BJ (cell line): ENCODE results near the gene NUTM2E. TPM values are rescaled to one million over a fixed set of nuclear protein-coding genes. Genes with fewer than 3 reads are reported as not detected.
"Not testable (repeated sequence)": the region's sequence is repeated elsewhere in the genome, so short reads cannot be mapped to it uniquely, and the experiment has no call there.

Experiments
- CTCF ChIA-PET: fragments of 350-600 bp; formaldehyde crosslinking; extraction: SDS; loops from one replicate; lab custom pipeline; 2021; ENCODE audit warnings: antibody characterized with exemption, inconsistent platforms; lab: Yijun Ruan, JAX
- POLR2A ChIA-PET: fragments of 300-600 bp; sonication (Branson Sonifier 250); formaldehyde crosslinking; extraction: SDS; loops from one replicate; lab custom pipeline; 2021; ENCODE audit warnings: antibody characterized with exemption; lab: Charles Lee
- DNase-seq: peaks from one replicate; pipeline ENCODE4 v3.0.0-alpha.2; 2011; ENCODE audit warnings: low read depth
- H3K27me3 ChIP-seq: 2 replicates; pipeline ENCODE4 v1.6.0; 2011; ENCODE audit warnings: low read length; ENCODE audit not compliant: control insufficient read depth, insufficient read depth
- H3K36me3 ChIP-seq: 2 replicates; pipeline ENCODE4 v1.5.1; 2011; ENCODE audit warnings: low read length; ENCODE audit not compliant: control insufficient read depth, insufficient read depth
- H3K4me3 ChIP-seq: 2 replicates; pipeline ENCODE4 v1.5.1; 2011; ENCODE audit warnings: low read depth, mild to moderate bottlenecking, control low read depth, low read length
- CTCF ChIP-seq: IDR thresholded peaks from 2 replicates; pipeline ENCODE4 v1.5.1; 2011; ENCODE audit warnings: low read depth, mild to moderate bottlenecking, control low read depth, inconsistent platforms, low read length, moderate library complexity; ENCODE audit not compliant: insufficient read depth
- polyA minus RNA-seq: library from RNA; depleted of rRNA, polyadenylated mRNA; stranded (reverse); fragments of >200 nt; gene quantifications from 2 replicates; pipeline ENCODE4 v1.2.3, GENCODE V29; 2011; rRNA and poly(A)+ RNA removed
- polyA plus RNA-seq: library from polyadenylated mRNA; depleted of rRNA; stranded (reverse); fragments of >200 nt; gene quantifications from 2 replicates; pipeline ENCODE4 v1.2.3, GENCODE V29; 2011; rRNA removed

The NUTM2E gene, protein sequence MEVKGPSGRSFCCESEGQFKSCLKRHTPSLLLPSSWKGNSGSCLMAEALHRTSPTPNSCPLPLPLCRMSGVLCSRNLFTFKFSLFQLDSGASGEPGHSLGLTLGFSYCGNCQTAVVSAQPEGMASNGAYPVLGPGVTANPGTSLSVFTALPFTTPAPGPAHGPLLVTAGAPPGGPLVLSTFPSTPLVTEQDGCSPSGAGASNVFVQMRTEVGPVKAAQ (N-terminal part only)
- polyA plus RNA-seq = 0.13 and 0.22 TPM in 2 replicates
- polyA minus RNA-seq = not detected in 2 replicates

DNA sequence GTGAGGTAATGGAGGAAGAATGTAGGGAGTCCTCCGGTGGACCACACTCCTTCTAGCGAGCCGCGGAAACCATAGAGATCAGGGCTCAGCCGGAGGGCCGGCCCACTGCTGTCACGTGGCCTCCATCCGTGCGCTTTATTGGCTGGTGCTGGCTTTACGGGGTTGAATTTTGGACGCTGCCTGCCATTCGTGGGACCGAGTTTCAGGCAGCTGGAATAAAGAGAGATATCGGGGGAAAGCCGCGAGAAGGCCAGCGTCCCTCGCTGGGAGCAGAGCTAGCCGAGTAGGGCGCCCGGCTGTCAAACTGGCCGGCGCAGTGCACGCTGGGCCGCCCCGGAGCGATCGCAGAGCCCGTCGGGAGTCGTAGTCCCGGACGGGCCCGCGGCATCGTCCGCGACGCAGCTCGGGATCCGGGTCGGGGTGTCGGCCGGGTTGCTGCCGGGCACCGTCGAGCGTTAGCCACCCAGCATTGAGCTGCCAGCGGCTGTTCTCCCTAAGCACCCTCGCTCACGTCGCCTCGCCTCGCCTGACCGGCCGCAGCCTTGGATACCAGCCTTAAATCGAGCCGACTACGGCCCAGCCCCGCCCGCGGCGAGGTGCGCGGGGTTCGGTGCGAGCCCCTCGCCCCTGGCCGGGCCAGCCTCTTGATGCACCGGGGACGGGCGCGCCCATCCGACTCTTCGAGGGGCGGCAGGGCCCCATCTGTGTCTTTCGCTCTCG is at the start of gene NUTM2E:
TSS of gene NUTM2E (plus strand) at position 244 of the 720 bp plus-strand sequence. CDS start 15,002 bp downstream, outside the sequence.
- CTCF ChIA-PET, H3K27me3 ChIP-seq, POLR2A ChIA-PET, H3K36me3 ChIP-seq: not testable (repeated sequence)
- peak; percentile 26 for DNase-seq
- peak within 1 kb of the TSS; percentile 58 for H3K4me3 ChIP-seq

DNA sequence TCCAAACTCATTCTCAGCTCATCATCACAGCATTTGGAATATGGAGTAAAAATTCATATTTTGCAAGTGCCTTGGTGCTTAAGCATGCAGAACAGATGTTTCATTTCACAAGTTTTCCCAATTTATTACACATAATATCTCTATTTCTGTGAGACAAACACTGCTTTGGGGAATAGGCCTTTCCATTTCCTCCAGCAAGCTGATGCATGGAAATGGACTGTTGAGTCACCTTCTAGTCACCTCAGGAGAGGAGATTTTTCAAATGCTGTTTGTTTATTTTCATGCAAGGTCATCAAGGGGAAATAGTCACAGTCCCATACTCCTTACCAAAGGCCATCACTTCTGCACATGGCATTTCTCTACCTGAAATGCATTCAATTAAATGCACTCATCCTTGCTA is 48.5 kb upstream of the NUTM2E start:
- DNase-seq, H3K27me3 ChIP-seq, CTCF ChIA-PET, POLR2A ChIA-PET, H3K36me3 ChIP-seq, H3K4me3 ChIP-seq: not testable (repeated sequence)

DNA sequence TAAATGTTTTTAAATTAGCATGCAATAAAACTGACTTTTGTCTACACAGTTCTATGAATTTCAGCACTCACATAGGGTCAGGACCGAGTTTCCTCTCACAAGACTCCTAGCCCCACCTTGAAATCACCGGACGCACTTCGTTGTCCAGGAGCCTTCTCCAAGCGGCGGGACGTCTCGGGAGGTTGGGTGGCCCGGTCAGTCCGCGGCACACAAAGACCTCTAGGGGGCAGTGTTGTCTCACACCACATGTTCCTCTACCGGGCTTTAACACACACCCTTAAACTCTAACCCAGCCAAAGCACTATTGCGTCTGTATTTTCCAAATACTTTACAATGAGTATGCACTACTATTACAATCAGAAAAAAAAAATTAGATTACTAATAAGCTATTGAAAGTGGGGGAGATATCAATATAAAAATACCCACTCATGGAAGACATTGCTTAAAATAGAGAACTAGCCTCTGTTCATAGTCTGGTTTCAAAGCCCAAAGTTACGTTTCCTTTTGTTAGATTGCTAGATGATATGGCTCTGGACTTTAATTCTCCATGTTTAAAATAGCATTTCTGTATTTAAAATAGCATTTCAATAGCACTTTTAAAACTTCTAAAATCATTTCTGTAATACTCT is 47.1 kb upstream of the NUTM2E start:
- H3K36me3 ChIP-seq, H3K27me3 ChIP-seq, POLR2A ChIA-PET, H3K4me3 ChIP-seq, CTCF ChIA-PET: not testable (repeated sequence)
- TF ChIP-seq CTCF = peak; percentile 56
- peak; percentile 5 for DNase-seq

DNA sequence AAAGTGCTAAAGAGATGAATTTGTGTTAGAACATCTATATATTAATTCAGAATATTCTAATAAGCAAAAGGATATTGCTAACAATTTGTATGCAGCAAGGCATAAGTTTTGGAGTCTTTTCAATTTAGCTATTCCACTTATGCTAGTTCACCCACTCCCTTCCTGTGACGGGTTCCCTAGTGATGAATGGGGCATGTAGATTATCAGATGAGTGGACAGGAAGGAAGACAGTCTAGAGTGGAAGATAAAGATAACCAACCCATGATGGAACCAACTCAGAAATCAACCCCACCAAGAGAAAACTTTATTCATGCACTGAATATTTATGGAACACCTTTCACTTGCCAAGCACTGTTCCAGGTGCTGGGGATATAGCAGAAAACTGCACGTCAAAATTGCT is 46.5 kb upstream of the NUTM2E start:
- H3K36me3 ChIP-seq, CTCF ChIA-PET, DNase-seq, H3K4me3 ChIP-seq, POLR2A ChIA-PET, H3K27me3 ChIP-seq: not testable (repeated sequence)

DNA sequence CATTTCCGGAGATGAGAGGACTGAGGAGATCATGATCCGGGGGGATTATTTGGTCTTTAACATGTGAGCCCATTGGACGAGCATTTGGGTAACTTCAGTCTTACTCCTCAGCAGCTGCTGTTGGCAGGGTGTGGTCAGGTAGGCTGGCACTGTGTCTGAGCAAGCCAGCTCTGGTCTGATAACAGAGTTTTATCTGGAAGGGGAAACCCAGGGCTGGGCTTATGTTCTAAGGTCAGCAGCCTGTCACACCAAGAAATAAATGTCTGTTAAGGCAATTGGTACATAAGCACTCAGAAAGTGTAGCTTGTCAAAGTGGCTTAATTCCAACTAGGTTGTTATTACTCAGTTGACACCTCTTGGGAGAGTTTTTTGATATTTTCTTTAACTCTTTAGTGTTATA is 45.0 kb upstream of the NUTM2E start:
- POLR2A ChIA-PET, H3K4me3 ChIP-seq, H3K27me3 ChIP-seq, CTCF ChIA-PET, DNase-seq, H3K36me3 ChIP-seq: not testable (repeated sequence)

DNA sequence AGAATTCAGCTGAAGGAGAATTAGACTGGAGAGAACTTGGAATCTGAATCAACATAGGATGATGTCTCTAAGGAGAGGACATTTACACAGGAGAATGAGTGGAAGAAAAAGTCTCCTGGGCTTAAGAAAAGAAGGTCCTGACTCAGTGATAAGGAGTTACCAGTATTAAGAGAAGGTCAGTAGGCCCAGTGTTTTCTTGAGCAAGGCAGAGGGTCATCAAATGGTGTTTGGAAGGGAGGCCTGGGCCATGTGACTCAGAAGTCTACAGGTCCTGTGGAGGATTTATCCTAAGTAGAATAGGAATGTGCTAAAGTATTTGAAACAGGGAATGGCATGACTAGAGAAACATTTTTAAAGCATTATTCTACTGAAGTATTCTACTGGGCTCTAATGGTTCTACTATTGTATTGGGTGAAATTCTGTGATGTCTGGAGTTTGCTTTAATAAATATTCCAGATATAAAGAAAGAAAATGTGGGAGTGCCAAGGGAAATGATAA is 39.0 kb upstream of the NUTM2E start:
- DNase-seq, H3K27me3 ChIP-seq, POLR2A ChIA-PET, H3K36me3 ChIP-seq, H3K4me3 ChIP-seq, CTCF ChIA-PET: not testable (repeated sequence)

DNA sequence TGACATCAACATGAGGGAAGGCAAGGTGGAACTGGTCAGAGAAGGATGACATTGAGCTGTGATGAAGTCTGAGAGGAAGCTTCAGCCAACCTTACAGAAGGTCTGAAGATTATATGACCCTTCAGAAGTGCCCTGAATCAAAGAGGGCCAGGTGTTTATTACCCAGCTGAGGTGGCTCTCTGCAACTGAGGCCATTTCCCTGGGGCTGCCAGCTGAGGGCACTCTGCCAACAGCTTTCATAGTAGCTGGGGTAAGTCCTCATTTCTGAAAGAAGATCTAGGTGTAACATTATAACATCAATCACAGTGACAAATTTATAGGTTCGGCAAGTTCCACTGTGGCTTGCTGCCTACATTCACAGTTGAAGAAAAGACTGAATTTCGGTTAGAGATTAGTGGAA is 37.2 kb upstream of the NUTM2E start:
- DNase-seq, H3K4me3 ChIP-seq, H3K27me3 ChIP-seq, POLR2A ChIA-PET, H3K36me3 ChIP-seq, CTCF ChIA-PET: not testable (repeated sequence)

GRCh38 chr10:79791906-79792517 is 34.5 kb upstream of the NUTM2E start:
- H3K4me3 ChIP-seq, DNase-seq, H3K27me3 ChIP-seq, H3K36me3 ChIP-seq, POLR2A ChIA-PET: not testable (repeated sequence)
- CTCF ChIA-PET = interaction anchor here (0.6 kb wide), 1 partner anchor 417 kb away, joined by 3 read pairs; no protein-coding TSS in a partner anchor

DNA sequence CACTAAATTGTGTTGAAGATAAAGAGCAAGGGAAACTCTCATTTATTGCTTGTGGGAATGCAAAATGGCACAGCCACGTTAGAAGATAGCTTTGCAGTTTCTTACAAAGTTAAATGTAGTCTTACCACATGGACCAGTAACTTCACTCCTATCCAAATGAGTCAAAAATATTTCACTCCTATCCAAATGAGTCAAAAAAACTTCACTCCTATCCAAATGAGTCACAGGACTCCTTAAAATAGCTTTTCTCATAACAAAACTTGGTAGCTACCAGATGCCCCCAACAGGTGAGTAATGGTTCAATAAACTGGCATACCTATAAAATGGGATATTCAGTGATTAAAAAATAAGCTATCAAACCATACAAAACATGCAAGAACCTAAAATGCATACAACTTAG is 27.2 kb upstream of the NUTM2E start:
- CTCF ChIA-PET, H3K4me3 ChIP-seq, DNase-seq, H3K27me3 ChIP-seq, POLR2A ChIA-PET, H3K36me3 ChIP-seq: not testable (repeated sequence)

DNA sequence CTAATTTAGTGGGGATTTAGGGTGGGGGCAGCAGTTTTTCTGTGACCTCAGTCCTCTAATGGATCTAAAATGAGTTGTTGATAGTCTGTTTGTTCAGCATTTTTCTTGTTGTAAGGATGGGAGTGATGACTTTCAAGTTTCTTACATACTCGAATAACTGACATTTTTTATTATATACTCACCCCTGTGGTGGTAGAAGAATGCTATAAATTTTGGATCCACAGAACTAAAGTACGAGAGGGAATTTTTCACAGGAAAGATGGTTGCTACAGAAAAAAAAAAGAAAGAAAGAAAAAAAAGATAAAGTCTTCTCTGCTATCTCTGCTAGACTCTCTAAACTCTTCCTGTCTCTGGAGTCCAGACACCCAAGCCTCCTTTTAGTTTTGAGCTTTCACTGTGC is 20.7 kb upstream of the NUTM2E start:
- DNase-seq = peak; percentile 22
- CTCF ChIA-PET, POLR2A ChIA-PET: not testable (repeated sequence)

DNA sequence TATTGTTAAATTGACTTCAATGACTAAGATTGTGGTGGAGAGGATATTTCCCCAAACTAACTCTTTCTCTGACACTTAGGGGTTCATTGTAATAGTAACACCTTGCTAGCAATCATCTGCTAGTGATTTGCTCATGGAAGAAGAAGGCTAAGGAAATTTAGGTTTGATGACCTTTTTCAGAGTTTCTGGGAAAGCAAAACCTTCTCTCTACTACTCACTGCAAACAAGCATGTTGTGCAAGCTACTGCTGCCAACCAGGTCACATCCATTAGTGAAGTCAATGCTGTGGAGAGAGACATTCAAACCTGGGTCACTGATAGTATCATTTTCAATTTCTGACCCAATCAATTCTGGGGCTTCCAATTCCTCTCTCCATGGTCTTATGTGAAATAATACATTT is 14.6 kb upstream of the NUTM2E start:
- CTCF ChIA-PET, POLR2A ChIA-PET, DNase-seq, H3K27me3 ChIP-seq, H3K36me3 ChIP-seq, H3K4me3 ChIP-seq: not testable (repeated sequence)

More for the DNA sequence above, 20.7 kb upstream of the NUTM2E start:
- not testable (repeated sequence) for H3K27me3 ChIP-seq, H3K4me3 ChIP-seq, H3K36me3 ChIP-seq
